HEK293 (cell line): Measurements from ENCODE around the gene NRROS.

Source experiments
- RBAK ChIP-seq: fragments of 450-650 bp; formaldehyde crosslinking; IDR thresholded peaks from 2 replicates; pipeline ENCODE4 v1.5.1; 2016; ENCODE audit warnings: missing biosample characterization, missing genetic modification characterization
- SCRT2 ChIP-seq: fragments of 450-650 bp; formaldehyde crosslinking; IDR thresholded peaks from 2 replicates; pipeline ENCODE4 v1.5.1; 2016; ENCODE audit warnings: missing biosample characterization, missing genetic modification characterization
- SP2 ChIP-seq: fragments of 450-650 bp; formaldehyde crosslinking; IDR thresholded peaks from 2 replicates; pipeline ENCODE4 v1.5.1; 2016; ENCODE audit warnings: missing biosample characterization, missing genetic modification characterization
- ZNF112 ChIP-seq: fragments of 450-650 bp; formaldehyde crosslinking; IDR thresholded peaks from 2 replicates; pipeline ENCODE4 v1.5.0; 2017; ENCODE audit warnings: missing biosample characterization, missing genetic modification characterization
- ZSCAN5A ChIP-seq: fragments of 450-650 bp; formaldehyde crosslinking; IDR thresholded peaks from 2 replicates; pipeline ENCODE4 v1.5.1; 2016; ENCODE audit warnings: missing biosample characterization, missing genetic modification characterization
- TF ChIP-seq, protein P1 (sequence below): fragments of 450-650 bp; formaldehyde crosslinking; IDR thresholded peaks from 2 replicates; pipeline ENCODE4 v1.5.1; 2016; ENCODE audit warnings: missing biosample characterization, missing genetic modification characterization, low read depth
- TF ChIP-seq, protein P2 (sequence below): fragments of 450-650 bp; formaldehyde crosslinking; IDR thresholded peaks from 2 replicates; pipeline ENCODE4 v1.5.1; 2016; ENCODE audit warnings: missing biosample characterization, missing genetic modification characterization

- TF ChIP-seq ZSCAN5A (tag by site-specific recombination) (no peak), SCRT2 (tag by site-specific recombination) (no peak), RBAK (tag by site-specific recombination) (no peak), SP2 (no peak), ZNF112 (tag by site-specific recombination) (no peak)
- TF ChIP-seq, protein P1, sequence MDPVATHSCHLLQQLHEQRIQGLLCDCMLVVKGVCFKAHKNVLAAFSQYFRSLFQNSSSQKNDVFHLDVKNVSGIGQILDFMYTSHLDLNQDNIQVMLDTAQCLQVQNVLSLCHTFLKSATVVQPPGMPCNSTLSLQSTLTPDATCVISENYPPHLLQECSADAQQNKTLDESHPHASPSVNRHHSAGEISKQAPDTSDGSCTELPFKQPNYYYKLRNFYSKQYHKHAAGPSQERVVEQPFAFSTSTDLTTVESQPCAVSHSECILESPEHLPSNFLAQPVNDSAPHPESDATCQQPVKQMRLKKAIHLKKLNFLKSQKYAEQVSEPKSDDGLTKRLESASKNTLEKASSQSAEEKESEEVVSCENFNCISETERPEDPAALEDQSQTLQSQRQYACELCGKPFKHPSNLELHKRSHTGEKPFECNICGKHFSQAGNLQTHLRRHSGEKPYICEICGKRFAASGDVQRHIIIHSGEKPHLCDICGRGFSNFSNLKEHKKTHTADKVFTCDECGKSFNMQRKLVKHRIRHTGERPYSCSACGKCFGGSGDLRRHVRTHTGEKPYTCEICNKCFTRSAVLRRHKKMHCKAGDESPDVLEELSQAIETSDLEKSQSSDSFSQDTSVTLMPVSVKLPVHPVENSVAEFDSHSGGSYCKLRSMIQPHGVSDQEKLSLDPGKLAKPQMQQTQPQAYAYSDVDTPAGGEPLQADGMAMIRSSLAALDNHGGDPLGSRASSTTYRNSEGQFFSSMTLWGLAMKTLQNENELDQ: no peak
- TF ChIP-seq, protein P2, sequence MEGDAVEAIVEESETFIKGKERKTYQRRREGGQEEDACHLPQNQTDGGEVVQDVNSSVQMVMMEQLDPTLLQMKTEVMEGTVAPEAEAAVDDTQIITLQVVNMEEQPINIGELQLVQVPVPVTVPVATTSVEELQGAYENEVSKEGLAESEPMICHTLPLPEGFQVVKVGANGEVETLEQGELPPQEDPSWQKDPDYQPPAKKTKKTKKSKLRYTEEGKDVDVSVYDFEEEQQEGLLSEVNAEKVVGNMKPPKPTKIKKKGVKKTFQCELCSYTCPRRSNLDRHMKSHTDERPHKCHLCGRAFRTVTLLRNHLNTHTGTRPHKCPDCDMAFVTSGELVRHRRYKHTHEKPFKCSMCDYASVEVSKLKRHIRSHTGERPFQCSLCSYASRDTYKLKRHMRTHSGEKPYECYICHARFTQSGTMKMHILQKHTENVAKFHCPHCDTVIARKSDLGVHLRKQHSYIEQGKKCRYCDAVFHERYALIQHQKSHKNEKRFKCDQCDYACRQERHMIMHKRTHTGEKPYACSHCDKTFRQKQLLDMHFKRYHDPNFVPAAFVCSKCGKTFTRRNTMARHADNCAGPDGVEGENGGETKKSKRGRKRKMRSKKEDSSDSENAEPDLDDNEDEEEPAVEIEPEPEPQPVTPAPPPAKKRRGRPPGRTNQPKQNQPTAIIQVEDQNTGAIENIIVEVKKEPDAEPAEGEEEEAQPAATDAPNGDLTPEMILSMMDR (tag by site-specific recombination): no peak
Observed at GRCh38 chr3:196694941-196695848, 55.7 kb downstream of the NRROS start.
